Large intestine (tissue), 3 donors: ENCODE data around the gene ZFP3. TPM values are rescaled to one million over a fixed set of nuclear protein-coding genes. Genes with fewer than 3 reads are reported as not detected.
"Not testable (repeated sequence)": the region's sequence is repeated elsewhere in the genome, so short reads cannot be mapped to it uniquely, and the experiment has no call there.

ENCODE experiments used
- DNase-seq, 2 donors: peaks; one replicate each; pipeline versions ENCODE4 v3.0.0 to v3.0.0-alpha.2; 2013
- H3K27ac ChIP-seq: one replicate; pipeline ENCODE4 v1.5.1; 2013; ENCODE audit warnings: low read length
- H3K27me3 ChIP-seq: 2 replicates; pipeline ENCODE4 v1.6.1; 2013; ENCODE audit warnings: low read length; ENCODE audit not compliant: control insufficient read depth, insufficient read depth
- H3K36me3 ChIP-seq: 2 replicates; pipeline ENCODE4 v1.6.1; 2013; ENCODE audit warnings: low read length; ENCODE audit not compliant: control insufficient read depth, insufficient read depth
- H3K4me1 ChIP-seq: one replicate; pipeline ENCODE4 v1.6.1; 2013; ENCODE audit warnings: low read length; ENCODE audit not compliant: control insufficient read depth, insufficient read depth
- H3K4me3 ChIP-seq: one replicate; pipeline ENCODE4 v1.5.1; 2013; ENCODE audit warnings: low read length
- H3K9me3 ChIP-seq: one replicate; pipeline ENCODE4 v1.6.1; 2013; ENCODE audit warnings: mild to moderate bottlenecking, low read depth, low read length, moderate library complexity; ENCODE audit not compliant: control insufficient read depth
- WGBS: methylation state at CpG from one replicate; pipeline ENCODE4 v1.1.5; 2013; ENCODE audit warnings: low lambda C conversion rate; ENCODE audit not compliant: insufficient coverage; 5-methylcytosine and 5-hydroxymethylcytosine counted together
- polyA plus RNA-seq: library from polyadenylated mRNA; unstranded; fragments of 120-200 nt; gene quantifications from one replicate; pipeline ENCODE4 v1.2.1, GENCODE V29; 2013

Gene ZFP3
- polyA plus RNA-seq, 1 donor: 9.9 TPM

DNA sequence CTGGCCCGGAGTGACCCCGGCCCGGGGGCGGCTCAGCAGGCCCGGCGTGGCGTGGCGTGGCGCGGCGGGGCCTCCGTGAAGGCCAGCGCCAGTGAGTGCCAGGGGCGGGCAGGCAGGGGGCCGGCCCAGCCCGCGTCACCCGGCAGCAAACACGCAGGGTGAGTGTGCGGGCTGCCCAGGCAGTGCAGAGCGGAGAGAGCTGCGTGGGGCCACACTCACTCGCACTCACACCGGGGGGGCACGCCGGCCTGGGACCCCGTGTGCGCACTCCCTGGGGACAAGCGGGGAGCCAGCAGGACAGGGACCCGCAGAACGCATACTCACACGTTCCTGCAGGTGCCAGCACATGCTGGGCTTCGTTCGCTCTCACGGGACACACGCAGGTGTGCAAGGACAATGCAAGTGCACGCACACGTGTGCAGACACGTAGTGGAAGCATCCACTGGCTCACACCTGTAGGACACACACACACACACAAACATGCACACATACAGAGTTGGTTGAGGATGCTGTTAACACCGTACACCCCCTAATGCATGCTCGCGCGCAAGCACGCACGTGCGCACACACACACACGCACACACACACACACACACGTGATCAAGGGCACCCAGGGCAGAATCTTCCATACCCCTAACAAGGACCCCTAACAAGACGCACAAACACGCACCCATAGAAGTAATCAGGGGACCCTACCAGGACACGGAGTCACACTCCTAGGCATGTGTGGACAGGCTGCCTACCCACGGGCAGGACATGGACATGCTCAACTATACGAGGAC is 45.3 kb downstream of the ZFP3 start:
- no CpG with 5 or more reads among the region's 53 CpGs for WGBS
- Histone ChIP-seq H3K4me1 (peaks cover 4% of the 10 kb centered on the region), H3K4me3 (no peak overlapping the region), H3K36me3 (no peaks in the 10 kb centered on the region), H3K27ac (no peak overlapping the region), H3K9me3 (peaks cover 7% of the 10 kb centered on the region), H3K27me3 (peaks cover 35% of the 10 kb centered on the region)
- DNase-seq: no peak

DNA sequence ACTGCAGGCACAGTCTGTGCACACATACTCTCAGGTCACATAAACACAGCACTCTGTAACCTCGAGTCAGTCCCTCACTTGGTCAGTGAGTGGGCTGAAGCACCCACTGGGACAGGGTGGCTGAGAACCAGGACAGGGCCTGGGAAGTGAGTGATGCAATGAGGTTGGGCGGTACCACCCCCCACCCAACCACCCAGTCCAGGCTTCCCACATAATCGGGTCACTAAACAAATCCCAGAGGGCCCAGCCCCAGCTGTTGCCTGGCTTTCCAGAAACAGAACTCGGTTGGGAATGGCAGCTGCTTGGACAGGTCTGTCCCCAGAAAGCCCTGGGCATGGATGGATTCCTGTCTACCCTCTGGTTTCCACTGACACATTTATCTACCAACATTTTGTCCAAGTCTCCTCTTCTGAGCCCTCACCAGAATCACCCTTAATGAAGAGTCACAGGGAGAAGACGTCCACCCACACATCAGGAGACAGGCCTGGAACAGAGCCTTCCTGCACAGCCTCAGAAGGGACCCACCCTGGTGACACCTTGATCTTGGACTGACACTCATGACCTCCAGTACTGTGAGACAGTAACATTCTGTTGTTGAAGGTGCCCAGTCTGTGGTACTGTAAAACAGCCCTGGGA is 46.0 kb downstream of the ZFP3 start:
- not testable (repeated sequence) for H3K4me3 ChIP-seq, DNase-seq

DNA sequence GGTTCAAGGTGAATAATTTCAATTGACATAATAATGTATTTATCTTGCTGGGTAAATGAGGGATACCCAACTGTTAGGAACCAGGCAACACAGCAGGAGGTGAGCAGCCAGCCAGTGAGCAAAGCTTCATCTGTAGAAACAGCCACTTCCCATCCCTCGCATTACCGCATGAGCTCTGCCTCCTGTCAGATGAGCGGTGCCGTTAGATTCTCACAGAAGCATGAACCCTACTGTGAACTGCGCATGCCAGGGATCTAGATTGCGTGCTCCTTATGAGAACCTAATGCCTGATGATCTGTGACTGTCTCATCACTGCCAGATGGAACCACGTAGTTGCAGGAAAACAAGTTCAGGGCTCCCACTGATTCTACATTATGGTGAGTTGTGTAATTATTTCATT is 46.6 kb downstream of the ZFP3 start:
- not testable (repeated sequence) for H3K4me3 ChIP-seq, DNase-seq, H3K27ac ChIP-seq, H3K9me3 ChIP-seq, H3K4me1 ChIP-seq, H3K36me3 ChIP-seq
- peaks cover 31% of the 10 kb centered on the region for H3K27me3 ChIP-seq
- 83% methylated on average over 2 of the region's 7 CpGs for WGBS

More for the DNA sequence above, 46.0 kb downstream of the ZFP3 start:
- H3K27ac ChIP-seq, H3K9me3 ChIP-seq, H3K36me3 ChIP-seq, H3K4me1 ChIP-seq: not testable (repeated sequence)
- peaks cover 31% of the 10 kb centered on the region for H3K27me3 ChIP-seq
- 60% methylated on average over 1 of the region's 5 CpGs for WGBS

DNA sequence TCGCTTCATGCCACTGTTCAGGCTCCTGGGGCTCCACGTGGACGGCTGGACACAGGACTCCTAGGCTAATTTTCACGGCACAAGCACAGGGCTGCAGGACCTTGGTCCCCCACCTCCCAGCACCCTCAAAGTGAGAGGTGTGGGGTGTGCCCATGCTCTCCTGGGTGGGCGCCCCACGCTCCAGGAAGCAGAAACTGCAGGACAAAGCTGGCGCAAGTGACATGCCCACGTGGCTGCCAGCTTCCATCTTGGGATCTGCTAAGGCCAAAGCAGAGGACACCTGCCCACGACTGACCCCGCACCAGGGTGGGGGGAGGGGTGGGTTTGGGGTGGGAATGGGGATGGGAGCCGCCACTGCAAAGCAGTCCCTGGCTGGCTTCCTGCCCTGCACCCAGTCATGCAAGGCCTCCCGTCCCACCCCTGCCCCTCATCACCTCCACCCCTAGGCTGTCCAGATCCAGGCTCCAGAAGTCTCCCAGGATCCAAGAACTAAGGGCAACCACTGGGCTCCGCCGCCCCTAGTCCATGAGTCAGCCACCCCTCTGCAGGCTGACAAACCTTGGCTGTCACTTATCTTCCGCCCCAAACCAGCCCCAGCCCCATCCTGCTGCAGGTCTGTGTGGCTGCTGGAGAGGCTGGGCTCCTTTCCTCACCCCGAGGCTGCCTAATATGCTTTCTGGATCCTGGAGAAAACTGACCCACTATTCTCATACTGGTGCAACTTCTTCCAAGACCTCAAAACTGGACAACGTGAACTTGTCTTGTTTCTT is 48.6 kb downstream of the ZFP3 start:
- Histone ChIP-seq H3K27ac (no peak overlapping the region), H3K4me1 (peaks cover 4% of the 10 kb centered on the region), H3K27me3 (peaks cover 24% of the 10 kb centered on the region), H3K4me3 (no peak overlapping the region), H3K36me3 (no peaks in the 10 kb centered on the region), H3K9me3 (peaks cover 7% of the 10 kb centered on the region)
- DNase-seq: no peak
- no CpG with 5 or more reads among the region's 17 CpGs for WGBS

DNA sequence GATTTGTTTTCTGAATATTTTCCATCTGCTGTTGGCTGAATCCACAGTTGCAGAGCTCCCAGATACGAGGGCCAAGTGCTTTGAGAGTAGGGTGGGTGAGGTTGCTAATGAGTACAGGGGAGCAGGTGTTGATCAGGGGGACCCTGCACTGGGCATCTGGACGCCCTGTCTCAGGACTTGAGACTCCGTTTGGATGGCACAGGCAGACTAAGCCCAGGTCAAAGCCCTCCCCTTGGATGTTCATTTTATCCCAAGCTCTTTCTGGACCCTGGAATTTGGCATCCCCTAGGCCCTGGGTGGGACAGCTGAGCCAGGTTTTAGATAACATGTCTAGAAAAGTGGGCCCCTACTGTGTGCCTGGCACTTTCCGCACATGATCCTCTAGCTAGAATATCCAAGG is 49.6 kb downstream of the ZFP3 start:
- DNase-seq: no peak
- H3K27ac ChIP-seq: no peak overlapping the region
- peaks cover 4% of the 10 kb centered on the region for H3K9me3 ChIP-seq
- no peaks in the 10 kb centered on the region for H3K36me3 ChIP-seq
- peaks cover 15% of the 10 kb centered on the region for H3K27me3 ChIP-seq
- 100% methylated on average over 1 of the region's 4 CpGs for WGBS
- no peaks in the 10 kb centered on the region for H3K4me1 ChIP-seq
- H3K4me3 ChIP-seq: no peak overlapping the region

DNA sequence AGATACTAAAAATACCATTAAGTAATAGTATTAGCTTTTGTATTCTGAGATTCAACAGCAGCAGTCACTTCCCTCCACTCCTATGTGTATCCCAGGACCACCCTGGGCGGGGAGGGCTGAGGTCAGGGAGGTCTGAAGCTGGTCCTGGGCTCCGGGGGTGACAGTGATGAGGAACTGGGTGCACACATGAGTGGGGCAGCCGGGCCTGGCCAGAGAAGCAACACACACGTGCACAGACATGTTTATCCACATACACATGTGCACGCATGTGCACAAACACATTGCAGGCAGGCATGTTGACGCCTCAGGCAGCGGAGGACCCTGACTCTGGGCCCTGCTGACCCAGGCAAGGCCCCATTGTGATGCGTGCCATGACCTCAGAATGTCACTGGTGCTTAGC is 50.1 kb downstream of the ZFP3 start:
- H3K4me1 ChIP-seq, H3K27ac ChIP-seq, H3K9me3 ChIP-seq, H3K36me3 ChIP-seq, DNase-seq, H3K4me3 ChIP-seq: not testable (repeated sequence)
- no CpG with 5 or more reads among the region's 8 CpGs for WGBS
- H3K27me3 ChIP-seq: peaks cover 13% of the 10 kb centered on the region

- Histone ChIP-seq H3K4me1 (no peaks in the 10 kb centered on the region), H3K4me3 (no peak overlapping the region), H3K9me3 (no peaks in the 10 kb centered on the region), H3K27me3 (peaks cover 7% of the 10 kb centered on the region), H3K36me3 (no peaks in the 10 kb centered on the region), H3K27ac (no peak overlapping the region)
- DNase-seq: no peak
- no CpG with 5 or more reads among the region's 11 CpGs for WGBS
Observed at GRCh38 chr17:5128905-5129535, 50.8 kb downstream of the ZFP3 start.

DNA sequence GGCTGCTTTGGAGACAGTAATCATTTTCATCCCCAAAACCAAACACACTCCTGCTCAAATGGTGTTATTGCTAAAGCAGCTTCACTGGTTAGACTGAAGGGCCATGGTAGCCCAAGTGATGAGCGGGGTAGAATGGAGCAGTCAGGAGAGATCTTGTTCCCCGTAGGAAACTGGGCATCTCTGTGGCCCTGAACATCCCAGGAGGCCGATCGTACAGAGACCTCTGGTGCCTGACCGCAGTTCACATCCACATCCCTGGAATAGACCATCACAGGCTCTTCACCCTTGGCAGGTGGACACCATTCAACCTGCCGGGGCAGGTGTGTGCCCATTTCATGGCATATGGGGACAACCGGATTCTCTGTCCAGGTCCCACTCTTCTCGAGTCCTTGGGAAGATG is 51.5 kb downstream of the ZFP3 start:
- H3K36me3 ChIP-seq, H3K4me1 ChIP-seq, H3K9me3 ChIP-seq, H3K4me3 ChIP-seq, H3K27ac ChIP-seq, H3K27me3 ChIP-seq, DNase-seq: not testable (repeated sequence)
- no CpG with 5 or more reads among the region's 8 CpGs for WGBS

- H3K36me3 ChIP-seq, H3K4me1 ChIP-seq, H3K9me3 ChIP-seq, H3K27me3 ChIP-seq, H3K27ac ChIP-seq, DNase-seq, H3K4me3 ChIP-seq: not testable (repeated sequence)
- WGBS: no CpG with 5 or more reads among the region's 10 CpGs
Observed at GRCh38 chr17:5130261-5130660, 52.0 kb downstream of the ZFP3 start.

DNA sequence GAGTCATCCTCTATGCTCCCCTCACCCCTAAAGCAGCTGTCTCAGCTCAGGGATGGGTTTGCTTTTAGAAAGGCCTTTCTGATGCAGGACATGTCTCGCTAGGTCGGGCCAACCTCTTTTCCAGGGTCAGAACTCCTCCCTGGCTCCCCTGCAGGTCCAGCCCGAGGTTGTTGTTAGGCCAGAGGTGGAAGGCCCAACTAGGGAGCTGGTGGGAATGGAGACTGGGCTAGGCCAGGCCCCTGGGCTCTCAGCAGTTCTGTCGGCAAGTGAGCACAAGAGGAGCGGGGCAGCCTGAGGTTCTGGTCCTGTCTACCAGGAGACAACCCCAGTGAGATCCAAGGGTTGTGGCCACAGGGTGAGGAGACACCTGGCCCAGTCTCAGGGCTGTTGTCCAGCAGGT is 52.4 kb downstream of the ZFP3 start:
- not testable (repeated sequence) for H3K36me3 ChIP-seq, H3K27me3 ChIP-seq, DNase-seq, H3K4me3 ChIP-seq, H3K9me3 ChIP-seq, H3K27ac ChIP-seq, H3K4me1 ChIP-seq
- no CpG with 5 or more reads among the region's 5 CpGs for WGBS
